ENCODE data around the gene COL4A3. TPM values are rescaled to one million over a fixed set of nuclear protein-coding genes. Genes with fewer than 3 reads are reported as not detected.

The COL4A3 gene
- total RNA-seq, 4 donors from 2014 or later: 0.19 to 7.7 (median 4.5) TPM

GRCh38 chr2:227179988-227180685 is 15.7 kb downstream of the COL4A3 start:
- no peak for TF ChIP-seq CTCF (IDR thresholded peaks at IDR 0.05; ENCODE audit: low read depth)

GRCh38 chr2:227180770-227181169 is 16.3 kb downstream of the COL4A3 start:
- no peak for TF ChIP-seq CTCF (IDR thresholded peaks at IDR 0.05; ENCODE audit: low read depth)

GRCh38 chr2:227182765-227183164 is 18.3 kb downstream of the COL4A3 start:
- TF ChIP-seq CTCF (IDR thresholded peaks at IDR 0.05; ENCODE audit: low read depth): no peak

- TF ChIP-seq CTCF (IDR thresholded peaks at IDR 0.05; ENCODE audit: low read depth): no peak
Observed at GRCh38 chr2:227183657-227184367, 19.4 kb downstream of the COL4A3 start.

GRCh38 chr2:227185615-227186232 is 21.3 kb downstream of the COL4A3 start:
- TF ChIP-seq CTCF (IDR thresholded peaks at IDR 0.05; ENCODE audit: low read depth): no peak

GRCh38 chr2:227186751-227187150 is 22.3 kb downstream of the COL4A3 start:
- TF ChIP-seq CTCF (IDR thresholded peaks at IDR 0.05; ENCODE audit: low read depth): no peak

- no peak for TF ChIP-seq CTCF (IDR thresholded peaks at IDR 0.05; ENCODE audit: low read depth)
Observed at GRCh38 chr2:227188292-227188691, 23.9 kb downstream of the COL4A3 start.
